CD4-positive, alpha-beta T cell treated with Interleukin-1 beta for 1 hour (primary cell): ENCODE results near the gene SDSL.

Experiments used
- DNase-seq, 2 donors: peaks; one replicate each; pipeline ENCODE4 v3.0.0-alpha.2; 2020 to 2022

SDSL gene, protein sequence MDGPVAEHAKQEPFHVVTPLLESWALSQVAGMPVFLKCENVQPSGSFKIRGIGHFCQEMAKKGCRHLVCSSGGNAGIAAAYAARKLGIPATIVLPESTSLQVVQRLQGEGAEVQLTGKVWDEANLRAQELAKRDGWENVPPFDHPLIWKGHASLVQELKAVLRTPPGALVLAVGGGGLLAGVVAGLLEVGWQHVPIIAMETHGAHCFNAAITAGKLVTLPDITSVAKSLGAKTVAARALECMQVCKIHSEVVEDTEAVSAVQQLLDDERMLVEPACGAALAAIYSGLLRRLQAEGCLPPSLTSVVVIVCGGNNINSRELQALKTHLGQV

GRCh38 chr12:113422030-113422885 lies at the start of gene SDSL:
Gene SDSL, plus strand, starts transcription at chr12:113422380. Its CDS starts 5,603 bp downstream, at chr12:113427983.
- peak; percentile 16 to 80 for DNase-seq

GRCh38 chr12:113373440-113373839 lies 48.7 kb upstream of the SDSL start:
- no peak for DNase-seq

- DNase-seq: no peak
Observed at GRCh38 chr12:113373969-113374368, 48.2 kb upstream of the SDSL start.

DNA sequence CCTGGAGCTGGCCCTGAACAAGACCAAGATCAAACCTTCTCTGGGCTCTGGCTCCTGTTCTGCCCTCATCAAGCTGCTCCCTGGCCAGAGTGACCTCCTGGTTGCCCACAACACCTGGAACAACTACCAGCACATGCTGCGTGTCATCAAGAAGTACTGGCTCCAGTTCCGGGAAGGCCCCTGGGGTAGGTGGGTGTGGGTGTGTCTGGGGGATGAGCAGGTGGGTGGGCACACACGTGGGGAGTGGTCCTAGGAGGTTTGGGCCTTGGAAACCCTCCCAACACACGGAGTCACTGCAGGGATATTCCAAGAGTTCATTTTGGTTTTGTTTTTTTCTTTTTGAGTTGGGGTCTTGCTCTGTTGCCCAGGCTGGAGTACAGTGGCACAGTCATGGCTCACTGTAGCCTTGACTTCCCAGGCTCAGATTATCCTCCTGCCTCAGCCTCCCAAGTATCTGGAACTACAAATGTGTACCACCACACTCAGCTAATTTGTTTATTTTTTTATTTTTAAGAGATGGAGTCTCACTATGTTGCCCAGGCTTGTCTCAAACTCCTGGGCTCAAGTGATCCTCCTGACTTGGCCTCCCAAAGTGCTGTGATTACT lies 47.3 kb upstream of the SDSL start:
- no peak for DNase-seq

DNA sequence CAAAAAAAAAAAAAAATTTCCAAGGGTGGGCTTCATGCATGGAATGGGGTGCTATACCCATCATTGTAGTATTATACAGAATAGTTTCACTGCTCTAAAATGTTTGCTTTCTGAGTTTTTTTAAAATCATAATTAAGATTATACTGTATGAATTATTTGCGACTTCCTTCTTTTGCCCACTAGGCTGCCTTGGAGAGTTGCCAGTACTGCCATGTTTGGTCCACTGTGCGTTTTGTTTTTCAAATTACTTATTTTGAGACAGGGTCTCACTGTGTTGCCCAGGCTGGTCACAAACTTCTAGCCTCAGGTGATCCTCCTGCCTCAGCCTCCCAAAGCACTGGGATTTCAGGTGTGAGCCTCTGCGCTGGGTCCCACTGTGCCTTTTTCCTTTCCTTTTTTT lies 43.9 kb upstream of the SDSL start:
- DNase-seq: no peak

DNA sequence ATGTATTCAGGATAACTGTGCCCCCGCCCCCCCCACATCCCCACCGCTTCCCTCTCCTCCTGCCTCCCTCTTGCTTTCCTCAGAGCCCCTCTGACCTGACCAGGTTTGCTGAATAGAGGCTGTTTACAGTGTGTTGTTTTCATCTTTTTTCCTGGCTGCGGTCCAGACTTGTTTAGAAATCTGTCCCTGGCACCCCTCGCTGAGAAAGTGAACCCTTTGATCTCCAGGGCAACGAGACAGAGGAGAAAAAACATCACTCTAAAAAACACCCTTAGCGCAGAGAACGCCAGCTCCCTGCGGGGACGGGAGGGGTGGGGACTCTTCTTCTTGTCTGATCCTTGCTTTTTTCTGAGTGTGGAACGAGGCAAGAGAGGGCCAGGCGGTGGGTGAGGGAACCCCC lies 41.0 kb upstream of the SDSL start:
- DNase-seq: no peak

- DNase-seq: no peak
Observed at GRCh38 chr12:113382206-113382605, 40.0 kb upstream of the SDSL start.

GRCh38 chr12:113384778-113385177 lies 37.4 kb upstream of the SDSL start:
- DNase-seq: no peak

GRCh38 chr12:113385282-113385882 lies 36.8 kb upstream of the SDSL start:
- no peak for DNase-seq

GRCh38 chr12:113386866-113387566 lies 35.2 kb upstream of the SDSL start:
- DNase-seq: no peak

DNA sequence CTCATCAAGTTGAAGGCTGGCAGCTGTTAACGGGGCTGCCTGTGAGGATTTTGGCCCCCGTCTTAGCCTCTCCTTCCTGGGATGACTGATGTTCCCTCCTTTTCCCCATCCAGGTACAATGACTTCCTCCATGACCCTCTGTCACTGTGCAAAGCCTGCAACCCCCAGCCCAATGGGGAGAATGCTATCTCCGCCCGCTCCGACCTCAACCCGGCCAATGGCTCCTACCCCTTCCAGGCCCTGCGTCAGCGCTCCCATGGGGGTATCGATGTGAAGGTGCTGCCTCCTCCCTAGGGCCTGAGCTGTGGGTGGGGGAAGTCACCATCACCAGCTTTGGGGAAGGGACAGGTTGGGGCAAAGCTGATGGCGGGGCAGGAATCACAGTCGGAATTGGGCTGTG lies 34.5 kb upstream of the SDSL start:
- DNase-seq: no peak

DNA sequence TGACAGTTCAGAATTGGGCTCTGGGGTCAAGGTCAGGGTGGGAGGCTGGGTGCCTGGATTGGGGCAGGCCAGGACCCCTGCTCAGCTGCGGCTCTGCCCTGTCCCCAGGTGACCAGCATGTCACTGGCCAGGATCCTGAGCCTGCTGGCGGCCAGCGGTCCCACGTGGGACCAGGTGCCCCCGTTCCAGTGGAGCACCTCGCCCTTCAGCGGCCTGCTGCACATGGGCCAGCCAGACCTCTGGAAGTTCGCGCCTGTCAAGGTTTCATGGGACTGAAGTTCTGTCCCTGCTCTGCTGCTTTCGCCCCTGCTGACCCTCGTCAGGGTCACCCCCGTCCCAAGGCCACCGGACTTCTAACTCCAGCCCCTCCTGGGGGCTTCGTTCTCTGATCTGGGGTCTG lies 33.8 kb upstream of the SDSL start:
- no peak for DNase-seq

GRCh38 chr12:113390064-113391043 lies 31.8 kb upstream of the SDSL start:
- no peak for DNase-seq

GRCh38 chr12:113391145-113391544 lies 31.0 kb upstream of the SDSL start:
- no peak for DNase-seq

DNA sequence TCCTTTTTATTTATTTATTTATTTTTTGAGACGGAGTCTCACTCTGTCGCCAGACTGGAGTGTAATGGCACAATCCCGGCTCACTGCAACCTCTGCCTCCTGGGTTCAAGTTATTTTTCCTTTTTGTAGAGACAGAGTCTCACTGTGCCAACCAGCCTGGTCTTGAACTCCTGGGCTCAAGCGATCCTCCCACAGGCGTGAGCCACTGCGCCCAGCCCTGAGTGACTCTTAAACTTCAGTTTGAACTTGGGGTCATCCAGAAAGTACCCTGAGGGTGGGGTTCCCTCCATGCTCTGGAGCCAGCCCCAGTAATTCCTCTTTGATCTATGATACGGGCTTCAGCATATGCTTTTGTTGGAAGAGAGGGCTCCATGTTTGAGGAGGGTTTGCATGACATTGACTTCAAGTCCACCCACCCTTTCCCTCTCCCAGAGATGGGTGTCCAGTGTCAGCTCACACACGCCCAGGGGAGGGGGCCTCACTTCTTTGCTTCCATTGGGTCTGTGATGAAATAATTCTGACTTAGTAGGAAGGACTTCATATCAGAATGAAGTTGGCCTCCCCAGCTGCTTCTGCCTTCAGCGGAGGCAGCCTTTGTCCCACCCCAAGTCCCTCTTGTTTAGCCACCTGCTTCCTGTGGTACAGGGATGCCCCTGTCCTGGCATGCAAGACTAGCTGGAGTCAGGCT lies 30.4 kb upstream of the SDSL start:
- no peak for DNase-seq

DNA sequence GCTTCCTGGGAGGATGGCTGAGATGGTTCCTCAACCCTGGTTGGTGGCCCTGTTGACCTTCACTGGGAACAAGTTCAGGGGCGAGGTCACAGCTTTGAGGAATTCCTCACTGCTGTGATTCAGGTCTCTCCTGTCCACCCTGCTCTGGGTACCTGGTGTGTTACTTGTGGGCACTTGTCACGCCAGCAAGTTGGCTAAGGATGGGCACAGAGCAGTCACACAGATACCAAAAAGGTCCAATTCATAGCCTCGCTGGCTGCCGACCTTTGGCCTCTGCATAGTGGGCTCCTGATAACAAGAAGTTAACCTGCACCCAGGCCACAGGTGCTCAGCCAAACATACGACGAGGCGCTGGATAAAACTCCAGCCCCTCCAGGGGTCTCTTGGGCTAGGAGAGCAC lies 29.7 kb upstream of the SDSL start:
- no peak for DNase-seq

- DNase-seq: no peak
Observed at GRCh38 chr12:113392988-113393579, 29.1 kb upstream of the SDSL start.

DNA sequence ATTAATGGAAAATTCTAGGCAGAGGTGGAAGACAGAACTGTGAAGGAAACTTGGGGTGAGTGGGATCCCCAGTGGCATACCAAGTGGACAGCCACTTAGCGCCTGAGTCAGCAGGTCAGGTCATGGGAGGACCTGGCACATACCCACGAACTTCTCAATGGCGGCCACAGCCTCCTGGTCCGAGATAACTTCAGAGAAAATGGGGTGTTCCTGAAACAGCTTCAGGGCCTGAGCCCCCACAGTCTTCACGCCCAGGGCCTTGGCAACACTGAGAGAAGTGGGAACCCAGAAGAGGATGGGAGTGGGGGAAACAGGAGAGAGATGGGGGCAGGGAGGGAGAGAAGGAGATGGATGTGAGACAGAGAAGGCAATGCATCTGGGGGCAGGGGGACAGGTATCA lies 28.4 kb upstream of the SDSL start:
- DNase-seq: no peak

DNA sequence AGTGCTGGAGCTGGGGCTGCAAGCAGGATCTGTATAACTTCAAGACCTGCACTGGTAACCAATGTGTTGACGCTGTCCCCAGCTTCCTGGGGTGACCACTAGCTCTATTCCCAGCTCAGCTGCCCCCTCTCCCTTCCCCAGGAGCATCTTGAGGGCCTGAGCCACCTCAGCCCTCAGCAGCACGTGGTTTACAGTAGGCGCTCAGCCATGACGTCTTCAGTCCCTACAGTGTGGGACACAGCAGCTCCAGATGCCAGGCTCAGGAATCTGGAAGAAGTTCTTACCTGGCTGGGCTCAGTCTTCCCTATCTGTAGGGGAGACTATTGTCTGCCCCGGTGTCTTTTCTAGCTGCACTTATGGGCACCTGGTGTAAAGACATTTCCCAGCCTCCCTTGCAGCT lies 27.1 kb upstream of the SDSL start:
- DNase-seq: no peak

DNA sequence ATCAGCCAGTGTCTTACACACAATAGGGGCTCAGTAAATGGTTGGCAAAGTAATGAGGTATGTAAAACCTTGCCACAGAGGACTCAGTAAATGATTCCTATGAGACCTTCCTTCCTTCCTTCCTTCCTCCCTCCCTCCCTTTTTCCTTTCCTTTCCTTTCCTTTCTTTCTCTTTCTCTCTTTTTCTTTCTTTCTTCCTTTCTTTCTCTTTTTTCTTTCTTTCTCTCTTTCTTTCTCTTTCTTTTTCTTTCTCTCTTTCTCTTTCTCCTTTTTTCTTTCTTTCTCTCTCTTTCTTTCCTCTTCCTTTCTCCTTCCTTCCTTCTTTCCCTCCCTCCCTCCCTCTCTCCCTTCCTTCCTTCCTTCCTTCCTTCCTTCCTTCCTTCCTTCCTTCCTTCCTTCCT lies 26.0 kb upstream of the SDSL start:
- no peak for DNase-seq
